Astrocyte (in vitro differentiated cells and primary cell): Measurements from ENCODE around the gene RASAL1.

ENCODE experiments used
- CTCF ChIP-seq: IDR thresholded peaks from 2 replicates; pipeline ENCODE4 v1.5.1; 2011; ENCODE audit warnings: low read depth, mild to moderate bottlenecking, inconsistent platforms, low read length, moderate library complexity; ENCODE audit not compliant: insufficient read depth
- EZH2 ChIP-seq: IDR thresholded peaks from 2 replicates; pipeline ENCODE4 v1.6.1; 2012; ENCODE audit warnings: mild to moderate bottlenecking, low read length, inconsistent platforms; ENCODE audit not compliant: insufficient read depth

GRCh38 chr12:113103756-113104450, 31.7 kb downstream of the RASAL1 start:
- TF ChIP-seq CTCF, result no peak
- TF ChIP-seq EZH2, result no peak
